COR-L47 (cell line): ENCODE results near the gene ZBTB2.
"Not testable (repeated sequence)": the region's sequence is repeated elsewhere in the genome, so short reads cannot be mapped to it uniquely, and the experiment has no call there.

Source experiments
- DNase-seq: peaks from one replicate; lab custom pipeline; 2025; lab: John Stamatoyannopoulos, UW

Gene ZBTB2

DNA sequence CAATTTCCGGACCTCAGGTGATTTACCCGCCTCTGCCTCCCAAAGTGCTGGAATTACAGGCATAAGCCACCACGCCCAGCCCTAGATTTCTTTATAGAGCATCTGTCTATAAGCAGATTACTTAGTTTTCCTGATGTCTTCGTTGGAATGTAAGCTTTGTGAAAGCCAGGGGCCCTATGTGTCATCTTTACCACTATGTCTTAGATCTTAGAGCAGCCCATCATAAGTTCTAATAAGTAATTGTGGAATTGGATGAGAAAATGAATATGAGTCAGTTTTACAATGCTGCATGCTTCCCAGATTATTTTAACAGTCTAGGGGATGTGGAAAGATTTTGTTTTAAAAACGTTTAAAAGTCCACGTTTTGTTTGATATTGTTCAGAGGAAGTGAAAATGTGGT is 9.1 kb upstream of the ZBTB2 start:
- no peak for DNase-seq

DNA sequence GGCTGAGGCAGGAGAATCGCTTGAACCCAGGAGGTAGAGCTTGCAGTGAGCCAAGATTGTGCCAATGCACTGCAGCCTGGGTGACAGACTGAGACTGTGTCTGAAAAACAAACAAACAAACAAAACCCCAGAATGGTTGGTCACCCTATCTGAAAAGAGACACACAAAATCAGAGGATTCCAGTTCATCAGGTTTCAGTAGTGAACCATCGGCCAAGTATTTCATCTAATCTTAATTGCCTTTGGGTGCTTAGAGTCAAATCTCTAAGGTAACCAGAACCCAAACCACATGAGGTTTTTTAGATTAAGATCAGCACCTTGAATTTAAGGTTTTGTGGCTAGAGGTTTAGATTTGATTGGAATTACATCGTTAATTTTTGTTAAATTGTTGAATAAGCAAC is 8.3 kb upstream of the ZBTB2 start:
- no peak for DNase-seq

DNA sequence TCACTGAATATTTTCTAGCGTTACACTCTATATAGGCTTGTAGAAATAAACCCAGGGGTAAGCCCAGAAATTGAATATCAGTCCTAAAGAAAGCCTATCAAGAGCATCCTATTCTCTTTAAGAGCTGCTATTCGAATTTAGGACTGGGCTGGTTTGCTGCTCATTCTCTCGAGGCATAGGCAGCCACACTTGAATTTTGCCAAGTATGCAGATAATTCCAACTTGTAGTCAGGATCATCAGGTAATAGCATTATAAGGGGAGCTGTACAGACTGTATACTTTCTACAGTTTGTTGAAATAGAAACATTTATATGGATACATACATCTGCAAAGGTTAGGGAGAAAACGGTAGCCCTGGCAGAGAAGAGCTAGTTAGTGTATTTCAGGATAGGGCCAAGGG is 2.1 kb upstream of the ZBTB2 start:
- no peak for DNase-seq

DNA sequence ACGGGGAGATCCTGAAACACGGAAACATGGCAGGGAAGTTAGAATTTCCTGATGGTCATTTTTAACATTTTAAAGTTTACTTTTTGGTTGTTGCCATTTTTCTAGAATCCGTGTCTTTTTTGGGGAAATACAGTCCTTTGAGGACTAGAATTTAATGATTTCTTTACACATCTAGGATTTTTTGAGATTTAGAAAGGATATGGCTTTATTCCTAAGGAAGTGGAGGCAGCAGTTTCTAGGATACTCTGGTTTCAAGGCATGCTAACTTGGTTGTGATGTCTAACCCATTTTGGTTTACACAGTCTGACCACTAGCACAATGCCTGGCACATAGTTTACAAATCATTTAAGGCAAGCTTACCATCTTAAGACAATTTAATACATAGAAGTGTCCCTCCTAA is 1.1 kb upstream of the ZBTB2 start:
- DNase-seq: no peak

DNA sequence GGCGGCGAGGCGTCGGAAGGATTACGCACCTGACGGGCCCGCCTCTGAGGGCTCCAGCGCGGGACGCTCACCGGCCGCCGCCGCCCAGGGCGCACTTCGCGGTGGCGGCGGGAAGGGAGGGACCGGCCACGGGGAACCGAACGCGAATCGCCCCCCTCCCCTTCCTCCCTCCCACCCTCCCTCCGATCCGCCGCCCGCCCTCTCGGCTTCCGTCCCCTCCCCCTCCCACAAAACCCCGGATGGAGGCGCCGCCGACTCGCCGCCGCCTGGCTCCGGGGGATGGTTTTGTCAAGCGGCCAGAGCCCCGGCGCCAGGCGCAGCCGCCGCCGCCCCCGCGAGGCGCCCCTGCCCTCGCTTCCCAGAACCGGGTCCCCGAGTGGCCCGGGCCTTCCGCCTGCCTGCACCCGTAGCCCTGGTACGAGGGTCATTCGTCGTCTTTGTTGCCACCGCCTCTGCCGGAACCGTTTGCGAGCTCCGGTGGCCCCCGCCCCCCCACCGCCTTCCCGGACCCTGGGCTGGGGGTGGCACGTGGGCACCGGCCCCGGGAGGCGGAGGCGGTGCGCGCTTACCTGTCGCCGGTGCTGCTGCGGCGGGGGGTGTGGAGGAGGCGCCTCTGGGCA is 398 bp downstream of the ZBTB2 start:
- DNase-seq: peak; percentile 21

DNA sequence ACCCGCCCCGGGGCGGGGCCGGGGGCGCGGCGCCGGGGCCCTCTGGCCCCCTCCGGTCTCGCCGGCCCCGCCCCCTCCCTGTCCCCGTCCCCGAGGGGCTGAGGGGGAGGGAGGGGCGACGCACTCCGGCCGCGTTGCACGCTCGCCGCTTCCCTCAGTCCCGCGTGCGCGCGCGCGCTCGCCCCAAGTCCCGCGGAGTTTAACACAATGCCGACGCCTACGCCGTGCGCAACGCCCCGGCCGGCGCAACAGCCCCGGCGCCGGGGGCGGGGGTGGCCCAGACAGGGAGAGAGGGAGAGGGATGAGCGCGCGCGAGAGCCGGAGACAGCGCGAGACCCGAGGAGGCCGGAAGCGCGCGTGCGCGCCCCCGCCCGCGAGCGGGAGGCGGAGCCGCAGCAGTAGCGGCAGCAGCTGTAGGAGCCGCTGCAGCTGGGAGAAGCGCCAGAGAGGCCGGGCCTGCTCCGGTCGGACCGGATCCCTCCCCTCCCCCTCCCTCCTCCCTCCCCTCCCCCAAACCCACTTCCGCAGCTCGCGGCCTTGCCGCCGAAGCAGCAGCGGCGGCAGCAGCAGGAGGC is 996 bp downstream of the ZBTB2 start:
- peak; percentile 87 for DNase-seq

DNA sequence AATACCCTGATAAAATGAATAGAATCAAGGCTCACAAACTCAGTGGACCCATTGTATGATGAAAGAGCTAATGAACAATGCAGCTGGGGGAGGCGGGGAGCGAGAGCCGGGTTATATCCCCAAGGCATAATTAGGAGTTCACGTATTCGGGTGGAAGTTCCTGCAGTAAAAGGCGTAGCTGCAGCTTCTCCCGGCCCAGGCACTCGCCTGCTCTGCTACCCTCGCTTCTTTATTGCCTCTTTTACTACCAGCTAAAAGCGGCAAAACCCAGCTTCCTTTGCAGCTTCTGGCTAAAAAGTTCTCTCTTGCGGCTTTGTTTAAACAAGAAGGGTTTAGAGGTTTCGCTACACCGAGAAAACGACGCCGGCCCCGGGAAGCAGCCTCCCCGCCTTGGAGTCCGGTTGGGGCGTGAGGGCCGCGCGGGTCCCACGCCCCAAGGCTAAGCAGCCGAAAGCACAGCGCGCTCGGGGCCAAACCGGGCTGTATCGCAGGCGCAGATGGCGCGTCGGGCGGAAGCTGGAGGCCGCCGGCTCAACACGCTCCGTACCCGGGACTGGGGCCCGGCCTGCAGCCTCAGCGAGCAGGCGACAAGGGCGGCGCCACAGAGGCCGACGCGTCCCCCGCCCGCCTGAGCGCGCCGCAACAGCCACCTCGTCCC is 1.6 kb downstream of the ZBTB2 start:
- DNase-seq: peak; percentile 46

DNA sequence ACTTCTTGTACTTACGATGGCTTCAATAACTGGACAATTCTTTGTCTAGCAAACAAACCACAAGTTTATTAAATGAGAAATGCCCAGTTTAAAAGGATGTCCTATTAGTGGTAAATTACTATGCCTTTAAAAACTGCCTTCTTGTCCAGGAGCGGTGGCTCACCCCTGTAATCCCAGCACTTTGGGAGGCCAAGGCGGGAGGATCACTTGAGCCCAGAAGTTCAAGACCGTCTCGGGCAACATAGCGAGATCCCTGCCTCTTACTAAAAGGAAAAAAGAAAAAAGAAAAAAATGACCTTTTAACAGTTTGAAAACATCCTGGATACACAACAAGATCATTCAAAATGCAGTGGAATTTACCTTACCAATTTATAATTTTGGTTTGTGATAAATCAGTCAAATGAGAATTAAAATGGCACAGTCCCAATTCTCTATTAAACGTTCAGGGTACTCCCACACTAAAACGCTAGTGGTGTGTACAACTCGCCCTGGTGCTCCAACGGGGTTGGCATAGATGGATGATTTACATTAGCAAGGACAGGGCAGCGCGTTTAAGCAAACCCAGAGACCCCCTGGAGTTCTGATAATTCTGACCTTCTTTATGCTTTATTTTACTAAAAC is 2.3 kb downstream of the ZBTB2 start:
- DNase-seq: no peak

DNA sequence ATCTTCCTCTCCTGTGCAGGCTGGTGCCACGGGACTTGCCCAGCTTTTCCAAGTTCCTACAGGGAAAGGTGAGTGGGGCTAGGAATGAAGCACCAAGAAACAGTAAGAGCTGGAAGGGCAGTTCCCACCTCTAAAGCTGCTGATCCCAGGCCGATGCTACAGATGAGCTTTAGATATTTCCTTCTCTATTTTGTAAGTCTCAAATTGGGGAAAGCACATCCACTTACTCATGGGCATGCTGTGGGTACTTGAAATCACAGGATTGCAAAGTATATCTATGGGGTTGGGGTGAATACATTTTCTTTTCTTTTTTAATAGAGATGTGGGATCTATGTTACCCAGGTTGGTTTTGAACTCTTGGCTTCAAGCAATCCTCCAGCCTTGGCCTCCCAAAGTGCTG is 3.1 kb downstream of the ZBTB2 start:
- DNase-seq: no peak

DNA sequence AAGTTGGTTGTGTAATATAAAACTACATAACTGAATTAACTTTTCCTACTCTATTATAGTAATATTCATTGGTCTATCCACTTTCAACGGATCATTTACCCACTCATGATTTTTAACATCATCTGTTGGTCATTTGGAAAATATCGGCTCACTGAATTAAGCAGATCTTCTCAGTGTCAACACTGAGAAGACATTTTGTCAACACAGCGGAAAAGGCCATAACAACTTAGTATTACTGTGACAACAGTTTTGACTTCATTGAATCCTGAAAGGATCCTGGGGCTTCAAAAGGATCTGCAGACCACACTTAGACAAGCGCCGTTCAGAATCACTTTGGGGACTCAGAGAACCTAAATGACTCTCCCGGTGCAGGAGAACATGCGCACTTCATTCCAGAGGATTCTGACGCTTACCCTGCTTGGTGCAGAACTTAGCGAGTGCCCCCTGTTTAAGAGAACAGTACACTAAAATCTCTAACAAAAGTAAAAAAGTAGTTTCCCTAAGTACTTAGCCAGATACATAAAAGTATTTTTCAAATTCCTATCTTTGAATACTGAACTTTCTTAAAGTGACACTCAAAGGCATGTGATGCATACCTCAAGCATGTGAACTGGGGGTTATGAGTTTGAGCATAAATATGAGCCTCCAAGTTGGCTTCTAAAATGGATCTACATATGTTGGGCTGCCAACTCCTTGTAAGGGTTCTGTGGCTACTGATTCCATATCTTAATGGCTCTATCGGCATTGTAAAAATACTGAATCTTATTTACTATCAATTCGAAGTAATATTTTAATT is 4.0 kb downstream of the ZBTB2 start:
- DNase-seq: no peak

DNA sequence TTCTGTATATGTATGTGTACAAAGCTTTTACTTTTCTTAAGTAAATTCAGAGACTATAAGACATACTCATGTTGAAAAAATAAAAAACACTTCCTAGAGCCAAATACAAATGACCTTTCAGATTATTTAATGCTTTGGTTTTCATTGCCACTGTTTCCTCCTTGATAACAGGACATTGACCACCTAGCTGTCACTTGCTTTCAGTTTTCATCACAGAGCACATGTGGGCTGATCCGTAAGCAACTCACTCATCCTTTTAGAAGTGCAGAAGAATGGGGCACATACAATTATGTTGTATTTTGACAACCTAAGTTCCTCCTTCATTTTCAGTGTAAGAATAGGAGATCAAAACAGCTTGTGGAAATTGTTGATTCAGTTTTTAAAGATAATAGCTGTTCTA is 6.2 kb downstream of the ZBTB2 start:
- DNase-seq: no peak

DNA sequence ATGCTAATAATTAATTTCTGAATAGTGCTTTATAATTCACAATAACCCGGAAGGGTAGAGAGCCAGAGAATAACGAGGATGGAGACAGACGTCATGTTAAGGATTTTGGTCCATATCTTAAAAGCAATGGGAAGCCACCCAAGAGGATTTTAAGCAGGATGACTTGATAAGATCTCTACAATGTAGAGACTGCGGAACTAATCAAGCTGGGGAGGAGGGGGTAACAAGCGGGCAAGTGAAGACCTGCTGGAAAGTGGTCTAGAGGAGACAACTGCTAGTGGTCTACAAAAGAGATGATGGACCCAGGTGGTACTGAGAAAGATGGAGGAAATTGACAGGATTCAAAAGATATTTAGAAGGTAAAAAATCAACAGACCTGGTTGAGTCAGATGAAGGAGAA is 7.2 kb downstream of the ZBTB2 start:
- no peak for DNase-seq

DNA sequence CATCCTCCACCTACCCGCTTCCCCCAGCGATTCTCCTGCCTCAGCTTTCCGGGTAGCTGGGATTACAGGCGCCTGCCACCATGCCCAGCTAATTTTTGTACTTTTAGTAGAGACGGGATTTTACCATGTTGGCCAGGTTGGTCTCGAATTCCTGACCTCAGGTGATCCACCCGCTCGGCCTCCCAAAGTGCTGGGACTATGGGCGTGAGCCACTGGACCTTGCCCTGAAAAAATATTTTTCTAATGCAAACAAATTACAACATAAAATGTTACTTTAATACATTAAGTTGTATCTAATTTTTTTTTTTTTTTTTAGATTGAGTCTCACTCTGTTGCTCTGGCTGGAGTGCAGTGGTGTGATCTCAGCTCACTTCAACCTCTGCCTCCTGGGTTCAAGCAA is 8.7 kb downstream of the ZBTB2 start:
- not testable (repeated sequence) for DNase-seq

DNA sequence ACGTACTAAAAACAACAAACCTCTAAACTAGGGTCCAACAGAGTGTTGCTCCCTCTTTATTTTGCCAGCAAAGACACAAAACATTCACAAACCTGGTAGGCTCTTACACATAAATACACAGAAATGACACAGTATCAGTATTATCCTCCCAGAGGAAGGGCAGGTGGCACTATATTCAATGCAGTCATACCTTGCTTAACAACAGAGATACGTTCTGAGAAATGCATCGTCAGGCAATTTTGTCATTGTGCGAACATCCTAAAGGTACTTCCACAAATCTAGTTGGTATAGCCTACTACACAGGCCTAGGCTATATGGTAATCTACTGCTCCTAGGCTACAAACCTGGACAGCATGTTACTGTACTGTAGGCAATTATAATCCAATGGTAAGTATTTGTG is 9.6 kb downstream of the ZBTB2 start:
- no peak for DNase-seq

DNA sequence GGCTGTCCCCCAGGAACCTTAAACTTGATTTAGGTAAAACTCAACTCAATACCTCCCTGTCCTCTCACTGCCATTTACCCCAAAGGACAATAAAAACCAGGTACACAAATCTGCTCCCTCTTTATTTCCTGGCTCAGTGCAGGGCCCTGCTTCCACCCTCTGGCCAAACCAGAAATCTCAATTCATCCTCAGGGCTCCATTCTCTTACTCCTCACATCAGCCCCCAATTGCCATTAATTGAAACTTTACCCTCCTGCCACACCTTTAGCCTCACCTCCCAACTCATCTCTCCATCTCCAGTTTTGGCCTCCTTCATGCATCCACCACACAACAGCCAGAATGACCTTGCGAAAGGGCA is 10.5 kb downstream of the ZBTB2 start:
- no peak for DNase-seq

DNA sequence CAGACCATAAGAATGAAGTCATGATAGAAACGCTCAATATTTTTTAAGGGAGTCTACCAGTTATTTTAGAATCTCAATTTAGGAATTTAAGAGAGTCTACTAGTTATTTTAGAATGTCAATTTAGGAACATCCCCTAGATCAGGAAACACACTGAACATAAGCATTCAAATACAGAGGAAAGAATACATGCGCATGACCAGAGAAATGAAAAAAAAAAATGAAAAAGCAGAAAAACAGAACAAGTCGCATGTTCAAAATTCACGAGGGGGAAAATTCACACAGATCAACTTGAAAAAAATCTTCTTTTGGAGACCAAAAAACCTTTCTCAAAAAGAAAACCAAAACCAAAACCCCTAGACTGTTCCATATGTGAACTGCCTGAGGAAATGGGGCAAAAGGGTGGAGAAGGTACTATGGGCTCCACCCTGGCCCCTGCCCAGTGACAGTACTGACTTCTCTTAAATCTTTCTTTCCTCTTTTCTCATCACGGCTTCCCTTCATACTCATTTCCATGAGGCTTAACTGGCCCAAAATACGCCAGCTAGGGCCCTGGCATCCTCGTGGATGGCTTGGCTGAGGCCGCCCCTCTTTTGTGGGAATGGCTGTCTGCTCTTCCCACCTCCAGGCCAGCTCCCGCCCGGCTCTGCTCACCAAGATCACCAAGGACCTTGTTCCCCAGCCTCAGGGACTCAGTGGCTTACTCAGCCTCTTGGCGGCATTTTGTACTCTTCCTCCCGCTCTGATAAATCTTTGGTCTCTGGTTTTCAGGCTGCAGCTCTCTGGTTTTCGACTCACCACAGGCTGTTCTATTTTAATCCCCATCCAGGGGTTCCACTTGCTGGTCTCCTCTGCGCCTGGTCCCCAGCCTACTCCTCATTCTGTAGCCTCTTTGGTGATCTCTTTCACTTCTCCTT is 11.2 kb downstream of the ZBTB2 start:
- no peak for DNase-seq

DNA sequence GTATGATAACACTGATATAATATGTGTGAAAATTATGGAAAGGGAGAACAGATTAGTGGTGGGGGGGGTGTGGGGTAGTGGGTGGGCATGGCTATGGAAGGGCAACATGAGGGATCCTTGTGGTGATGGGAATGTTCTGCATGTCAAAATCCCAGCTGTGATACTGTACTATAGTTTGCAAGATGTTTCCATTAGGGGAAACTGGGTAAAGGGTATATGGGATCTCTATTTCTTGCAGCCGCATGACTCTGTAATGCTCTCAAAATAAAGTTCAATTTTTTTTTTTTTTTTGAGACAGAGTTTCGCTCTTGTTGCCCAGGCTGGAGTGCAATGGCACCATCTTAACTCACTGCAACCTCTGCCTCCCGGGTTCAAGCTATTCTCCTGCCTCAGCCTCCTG is 14.3 kb downstream of the ZBTB2 start:
- DNase-seq: no peak

DNA sequence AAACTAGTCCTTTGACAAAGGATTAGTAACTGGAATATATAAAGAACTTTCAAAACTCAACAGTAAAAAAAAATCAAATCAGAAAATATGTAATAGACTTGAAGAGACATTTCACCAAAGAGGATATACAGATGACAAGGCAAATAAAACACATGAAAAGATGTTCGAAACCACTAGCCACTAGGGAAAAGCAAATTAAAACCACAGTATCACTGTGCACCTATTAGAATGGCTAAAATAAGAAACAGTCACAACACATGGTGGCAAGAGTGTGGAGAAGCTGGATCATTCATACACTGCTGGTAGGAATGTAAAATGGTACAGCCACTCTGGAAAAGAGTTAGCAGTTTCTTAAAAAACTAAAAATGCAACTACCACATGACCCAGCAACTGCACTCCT is 14.9 kb downstream of the ZBTB2 start:
- DNase-seq: no peak

DNA sequence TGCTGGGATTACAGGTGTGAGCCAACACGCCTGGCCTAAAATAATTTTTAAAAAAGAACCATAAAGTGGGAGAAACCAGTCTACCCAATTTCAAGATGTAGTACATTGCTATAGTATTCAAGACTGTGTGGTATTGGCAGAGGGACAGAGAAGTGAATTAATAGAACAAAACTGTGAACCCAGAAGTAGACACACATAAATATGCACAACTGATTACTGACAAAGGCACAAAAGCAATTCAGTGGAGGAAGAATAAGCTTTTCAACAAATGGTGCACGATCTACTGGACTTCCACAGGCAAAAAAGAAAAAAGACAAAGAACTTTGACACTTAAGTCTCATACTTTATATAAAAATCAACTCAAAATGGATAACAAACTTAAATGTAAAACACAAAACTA is 15.5 kb downstream of the ZBTB2 start:
- DNase-seq: no peak

DNA sequence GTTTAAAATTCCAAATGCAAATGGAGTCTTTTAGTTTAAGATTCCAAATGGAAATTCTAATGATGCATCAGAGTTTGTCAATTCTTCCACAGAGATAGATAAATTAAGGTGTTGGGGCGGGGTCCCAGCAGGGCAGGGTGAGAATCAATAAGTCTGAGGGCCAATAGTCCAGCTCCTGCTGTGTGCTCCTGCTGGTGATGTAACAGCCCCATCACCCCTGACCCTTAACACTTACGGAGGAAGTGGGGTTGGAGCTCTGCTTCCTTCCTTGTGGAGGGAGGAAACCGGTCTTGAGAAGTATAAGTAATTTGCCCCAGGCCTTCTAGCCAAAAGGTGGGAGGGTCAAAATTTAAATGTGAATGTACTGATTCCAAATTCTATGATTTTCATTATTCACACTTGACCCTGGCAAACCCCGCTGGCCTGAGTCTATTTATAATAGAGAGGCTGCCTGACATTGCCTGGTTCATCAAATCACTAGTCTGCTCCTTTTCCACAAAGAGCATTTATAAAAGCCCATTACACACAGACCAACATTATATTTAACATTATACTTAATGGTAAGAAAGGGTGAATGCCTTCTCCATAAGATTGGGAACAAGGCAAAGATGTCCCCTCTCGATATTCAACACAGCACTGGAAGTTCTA is 17.2 kb downstream of the ZBTB2 start:
- DNase-seq: no peak

DNA sequence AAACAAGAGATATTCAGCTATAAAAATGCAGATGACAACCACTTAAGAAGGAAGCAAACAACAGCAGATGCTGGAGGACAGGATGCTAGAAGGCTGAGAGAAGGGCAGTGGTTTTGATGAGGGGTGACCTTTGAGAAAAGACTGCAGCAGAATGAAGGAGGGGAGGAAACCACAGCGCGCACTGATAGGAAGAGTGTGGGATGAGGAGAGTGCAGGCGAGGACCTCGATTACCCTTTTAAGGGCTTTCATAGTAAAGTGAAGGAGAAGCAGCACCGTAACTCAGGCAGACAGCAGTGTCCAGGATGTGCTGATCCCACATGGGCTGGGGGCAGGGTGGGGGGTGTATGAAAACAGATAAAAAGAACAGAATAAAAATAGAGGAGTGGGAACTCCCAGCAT is 19.2 kb downstream of the ZBTB2 start:
- DNase-seq: no peak
